ENCODE data around the gene GRK2.
A peak's percentile ranks its signal among the peaks of the same experiment; 100 is the strongest.
"Not testable (repeated sequence)": the region's sequence is repeated elsewhere in the genome, so short reads cannot be mapped to it uniquely, and the experiment has no call there.

GRK2 gene

GRCh38 chr11:67316882-67317204 lies 50.6 kb downstream of the GRK2 start:
- no peak for DNase-seq

DNA sequence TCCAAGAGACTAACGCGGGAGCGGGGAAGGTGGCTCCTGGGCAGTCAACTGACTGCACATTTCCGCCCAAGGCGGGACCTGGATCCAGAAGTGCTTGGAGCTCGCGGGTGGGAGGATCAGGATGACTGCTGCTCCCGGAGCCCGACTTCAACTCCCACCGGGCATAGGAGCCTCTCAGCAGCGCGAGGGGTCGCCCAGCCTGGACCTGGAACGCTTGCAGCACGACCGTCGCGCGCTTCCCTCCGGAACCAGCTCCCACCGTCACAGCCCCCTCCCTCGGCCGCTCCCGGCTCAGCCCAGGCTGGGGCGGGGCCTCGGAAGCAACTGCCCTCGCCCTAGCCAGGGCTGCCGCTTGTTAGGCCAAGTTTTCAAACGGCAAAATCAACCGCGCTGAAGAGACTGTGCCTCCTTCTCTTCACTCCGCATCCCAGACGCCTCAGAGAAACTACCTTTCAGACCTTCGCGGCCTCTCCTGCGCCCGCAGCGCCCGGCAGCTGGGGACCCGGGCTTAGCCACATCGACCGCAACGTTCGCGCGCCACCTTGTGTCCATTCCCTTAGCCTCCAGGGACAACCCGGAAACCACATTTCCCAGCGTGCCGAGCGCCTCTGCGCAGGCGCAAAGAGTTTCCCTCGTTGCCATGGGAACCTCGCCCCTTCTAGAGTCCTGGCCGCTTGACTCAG lies 51.1 kb downstream of the GRK2 start:
- DNase-seq = peak; percentile 92

DNA sequence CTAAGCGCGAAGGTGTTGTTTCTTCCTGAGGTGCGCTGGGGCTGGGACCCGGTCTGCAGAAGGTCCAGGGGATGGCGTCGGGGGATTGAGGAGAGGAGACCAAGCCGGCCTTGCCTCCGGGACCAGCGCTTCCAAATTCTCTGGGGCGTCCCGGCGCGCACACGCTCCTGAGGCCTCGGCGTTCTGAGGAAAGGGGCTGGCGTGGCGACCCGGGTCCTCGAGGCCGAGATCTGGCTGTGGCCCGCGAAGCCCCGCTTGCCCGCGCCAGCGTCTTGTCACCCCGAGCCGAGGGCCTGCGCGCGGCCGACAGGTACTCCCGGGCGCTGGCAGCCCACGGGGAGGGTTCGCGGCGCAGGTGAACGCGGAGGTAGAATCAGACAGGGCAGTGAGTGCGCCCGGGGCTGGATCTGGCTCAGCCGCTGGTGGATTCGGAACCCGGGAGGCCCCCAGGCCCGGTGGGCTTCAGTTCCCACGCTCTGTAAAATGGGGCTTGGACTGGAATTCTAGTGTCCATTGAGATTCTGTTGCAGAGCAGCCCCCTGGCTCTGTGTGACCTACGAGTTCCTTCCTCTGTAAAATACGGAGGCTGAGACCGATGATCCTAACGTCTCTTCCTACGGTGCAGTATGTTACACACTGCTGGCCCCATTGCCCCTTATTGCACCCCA lies 51.7 kb downstream of the GRK2 start:
- DNase-seq = no peak

DNA sequence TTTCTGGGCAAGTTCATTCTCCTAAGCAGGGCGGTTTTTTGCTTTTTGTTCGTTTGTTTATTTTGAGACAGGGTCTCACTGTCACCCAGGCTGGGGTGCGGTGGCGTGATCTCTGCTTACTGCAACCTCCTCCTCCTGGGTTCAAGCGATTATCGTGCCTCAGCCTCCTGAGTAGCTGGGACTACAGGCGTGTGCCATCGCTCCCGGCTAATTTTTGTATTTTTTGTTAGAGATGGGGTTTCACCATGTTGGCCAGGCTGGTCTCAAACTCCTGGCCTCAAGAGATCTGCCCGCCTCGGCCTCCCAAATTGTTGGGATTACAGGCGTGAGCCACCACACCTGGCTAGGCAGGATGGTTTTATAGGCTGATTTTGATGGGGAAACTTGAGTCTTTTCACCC lies 52.6 kb downstream of the GRK2 start:
- not testable (repeated sequence) for DNase-seq

GRCh38 chr11:67320011-67320410 lies 53.7 kb downstream of the GRK2 start:
- DNase-seq = no peak

- DNase-seq = no peak
Observed at GRCh38 chr11:67320691-67321090, 54.4 kb downstream of the GRK2 start.

DNA sequence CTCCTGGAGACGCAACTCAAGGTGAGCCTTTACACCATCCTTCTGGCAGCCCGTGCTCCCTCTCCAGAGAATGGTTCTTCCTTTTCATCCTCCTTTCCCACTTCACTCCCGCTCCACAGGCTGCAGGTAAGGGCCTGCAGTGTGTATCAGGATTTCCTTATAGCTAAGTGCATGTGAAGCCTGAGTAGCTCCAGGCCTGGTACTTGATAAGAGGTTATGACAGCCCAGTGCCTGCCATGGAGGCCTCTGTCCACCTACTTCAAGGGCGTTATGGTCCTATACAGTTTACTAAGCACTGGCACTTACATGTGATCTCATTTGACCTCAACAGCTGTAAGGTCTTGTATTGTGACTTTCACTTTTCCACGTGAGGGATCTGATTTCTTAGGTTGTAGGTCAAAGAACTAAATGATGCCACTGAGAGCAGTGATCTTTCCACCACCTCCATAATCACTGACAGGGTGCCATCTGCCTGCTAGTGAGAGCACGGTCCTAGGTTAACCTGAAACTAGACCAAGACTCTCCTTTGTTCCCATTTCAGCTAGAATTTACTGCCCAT lies 55.1 kb downstream of the GRK2 start:
- no peak for DNase-seq

- no peak for DNase-seq
Observed at GRCh38 chr11:67322049-67322448, 55.8 kb downstream of the GRK2 start.

DNA sequence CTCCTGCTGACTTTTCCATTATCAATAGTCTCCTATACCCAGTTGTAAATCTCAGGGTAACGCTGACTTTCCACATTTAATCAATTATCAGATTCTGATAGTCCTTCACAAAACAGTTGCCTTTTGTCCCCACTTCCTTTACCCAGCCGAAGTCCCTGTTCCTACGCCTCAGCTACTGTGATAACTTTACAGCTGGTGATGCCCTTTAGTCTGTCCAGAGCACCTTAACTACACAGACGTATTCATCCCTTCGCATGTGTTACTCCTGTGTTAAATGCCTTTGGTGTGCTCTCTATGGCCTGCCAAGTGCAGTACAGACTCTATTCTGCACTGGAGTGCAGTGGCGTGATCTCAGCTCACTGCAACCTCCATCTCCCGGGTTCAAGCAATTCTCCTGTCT lies 57.3 kb downstream of the GRK2 start:
- no peak for DNase-seq

GRCh38 chr11:67332081-67332691 lies 65.9 kb downstream of the GRK2 start:
- no peak for DNase-seq
